ENCODE results near the gene TMEM86B.

TMEM86B gene

GRCh38 chr19:55241935-55242464 is 13.4 kb upstream of the TMEM86B start:
- Histone ChIP-seq H3K4me1 (ENCODE audit: control insufficient read depth in 1 of 2, insufficient read depth in 2 of 2, low read length in 2 of 2) (no peaks in the 10 kb centered on the region), H3K36me3 (ENCODE audit: control insufficient read depth in 1 of 2, insufficient read depth in 2 of 2, low read length in 2 of 2) (peaks cover 62 to 93% of the 10 kb centered on the region in 2 donors), H3K4me3 (ENCODE audit: low read depth in 1 of 2, low read length in 2 of 2) (no peak overlapping the region), H3K9me3 (ENCODE audit: control insufficient read depth in 1 of 2, low read length in 2 of 2) (no peaks in the 10 kb centered on the region), H3K27me3 (ENCODE audit: control insufficient read depth in 1 of 2, insufficient read depth in 2 of 2, low read length in 2 of 2) (no peaks in the 10 kb centered on the region), H3K27ac (ENCODE audit: low read depth, low read length) (no peak overlapping the region), H3K9ac (ENCODE audit: low read depth in 1 of 2, low read length in 2 of 2) (no peak overlapping the region)

GRCh38 chr19:55241143-55241934 is 12.8 kb upstream of the TMEM86B start:
- Histone ChIP-seq H3K4me3 (ENCODE audit: low read depth in 1 of 2, low read length in 2 of 2) (no peak overlapping the region), H3K4me1 (ENCODE audit: control insufficient read depth in 1 of 2, insufficient read depth in 2 of 2, low read length in 2 of 2) (no peaks in the 10 kb centered on the region), H3K9me3 (ENCODE audit: control insufficient read depth in 1 of 2, low read length in 2 of 2) (no peaks in the 10 kb centered on the region), H3K27me3 (ENCODE audit: control insufficient read depth in 1 of 2, insufficient read depth in 2 of 2, low read length in 2 of 2) (no peaks in the 10 kb centered on the region), H3K36me3 (ENCODE audit: control insufficient read depth in 1 of 2, insufficient read depth in 2 of 2, low read length in 2 of 2) (peaks cover 63 to 93% of the 10 kb centered on the region in 2 donors), H3K27ac (ENCODE audit: low read depth, low read length) (no peak overlapping the region), H3K9ac (ENCODE audit: low read depth in 1 of 2, low read length in 2 of 2) (no peak overlapping the region)

- H3K4me1 ChIP-seq (ENCODE audit: control insufficient read depth in 1 of 2, insufficient read depth in 2 of 2, low read length in 2 of 2) = no peaks in the 10 kb centered on the region
- no peaks in the 10 kb centered on the region for H3K9me3 ChIP-seq (ENCODE audit: control insufficient read depth in 1 of 2, low read length in 2 of 2)
- no peak overlapping the region for H3K27ac ChIP-seq (ENCODE audit: low read depth, low read length)
- no peak overlapping the region for H3K9ac ChIP-seq (ENCODE audit: low read depth in 1 of 2, low read length in 2 of 2)
- no peak overlapping the region for H3K4me3 ChIP-seq (ENCODE audit: low read depth in 1 of 2, low read length in 2 of 2)
- no peaks in the 10 kb centered on the region for H3K27me3 ChIP-seq (ENCODE audit: control insufficient read depth in 1 of 2, insufficient read depth in 2 of 2, low read length in 2 of 2)
- H3K36me3 ChIP-seq (ENCODE audit: control insufficient read depth in 1 of 2, insufficient read depth in 2 of 2, low read length in 2 of 2) = peaks cover 62 to 94% of the 10 kb centered on the region in 2 donors
Observed at GRCh38 chr19:55240713-55241020, 12.1 kb upstream of the TMEM86B start.

GRCh38 chr19:55239004-55239403 is 10.4 kb upstream of the TMEM86B start:
- Histone ChIP-seq H3K27ac (ENCODE audit: low read depth, low read length) (no peak overlapping the region), H3K27me3 (ENCODE audit: control insufficient read depth in 1 of 2, insufficient read depth in 2 of 2, low read length in 2 of 2) (no peaks in the 10 kb centered on the region), H3K9me3 (ENCODE audit: control insufficient read depth in 1 of 2, low read length in 2 of 2) (no peaks in the 10 kb centered on the region), H3K4me3 (ENCODE audit: low read depth in 1 of 2, low read length in 2 of 2) (no peak overlapping the region), H3K9ac (ENCODE audit: low read depth in 1 of 2, low read length in 2 of 2) (no peak overlapping the region), H3K4me1 (ENCODE audit: control insufficient read depth in 1 of 2, insufficient read depth in 2 of 2, low read length in 2 of 2) (no peaks in the 10 kb centered on the region), H3K36me3 (ENCODE audit: control insufficient read depth in 1 of 2, insufficient read depth in 2 of 2, low read length in 2 of 2) (peaks cover 66 to 87% of the 10 kb centered on the region in 2 donors)

- Histone ChIP-seq H3K27ac (ENCODE audit: low read depth, low read length) (no peak overlapping the region), H3K9ac (ENCODE audit: low read depth in 1 of 2, low read length in 2 of 2) (no peak overlapping the region), H3K27me3 (ENCODE audit: control insufficient read depth in 1 of 2, insufficient read depth in 2 of 2, low read length in 2 of 2) (no peaks in the 10 kb centered on the region), H3K4me3 (ENCODE audit: low read depth in 1 of 2, low read length in 2 of 2) (no peak overlapping the region), H3K9me3 (ENCODE audit: control insufficient read depth in 1 of 2, low read length in 2 of 2) (no peaks in the 10 kb centered on the region), H3K36me3 (ENCODE audit: control insufficient read depth in 1 of 2, insufficient read depth in 2 of 2, low read length in 2 of 2) (peaks cover 67 to 82% of the 10 kb centered on the region in 2 donors), H3K4me1 (ENCODE audit: control insufficient read depth in 1 of 2, insufficient read depth in 2 of 2, low read length in 2 of 2) (no peaks in the 10 kb centered on the region)
Observed at GRCh38 chr19:55238030-55238429, 9.5 kb upstream of the TMEM86B start.

- H3K9ac ChIP-seq (ENCODE audit: low read depth in 1 of 2, low read length in 2 of 2) = no peak overlapping the region
- H3K9me3 ChIP-seq (ENCODE audit: control insufficient read depth in 1 of 2, low read length in 2 of 2) = no peaks in the 10 kb centered on the region
- H3K36me3 ChIP-seq (ENCODE audit: control insufficient read depth in 1 of 2, insufficient read depth in 2 of 2, low read length in 2 of 2) = peaks cover 40 to 81% of the 10 kb centered on the region in 2 donors
- no peak overlapping the region for H3K4me3 ChIP-seq (ENCODE audit: low read depth in 1 of 2, low read length in 2 of 2)
- H3K4me1 ChIP-seq (ENCODE audit: control insufficient read depth in 1 of 2, insufficient read depth in 2 of 2, low read length in 2 of 2) = peaks cover 12 to 15% of the 10 kb centered on the region in 2 donors
- H3K27ac ChIP-seq (ENCODE audit: low read depth, low read length) = no peak overlapping the region
- H3K27me3 ChIP-seq (ENCODE audit: control insufficient read depth in 1 of 2, insufficient read depth in 2 of 2, low read length in 2 of 2) = no peaks in the 10 kb centered on the region
Observed at GRCh38 chr19:55232986-55233385, 4.4 kb upstream of the TMEM86B start.

GRCh38 chr19:55232286-55232602 is 3.7 kb upstream of the TMEM86B start:
- no peak overlapping the region for H3K4me3 ChIP-seq (ENCODE audit: low read depth in 1 of 2, low read length in 2 of 2)
- H3K27me3 ChIP-seq (ENCODE audit: control insufficient read depth in 1 of 2, insufficient read depth in 2 of 2, low read length in 2 of 2) = no peaks in the 10 kb centered on the region
- peaks cover 33 to 81% of the 10 kb centered on the region in 2 donors for H3K36me3 ChIP-seq (ENCODE audit: control insufficient read depth in 1 of 2, insufficient read depth in 2 of 2, low read length in 2 of 2)
- no peak overlapping the region for H3K9ac ChIP-seq (ENCODE audit: low read depth in 1 of 2, low read length in 2 of 2)
- no peak overlapping the region for H3K27ac ChIP-seq (ENCODE audit: low read depth, low read length)
- H3K4me1 ChIP-seq (ENCODE audit: control insufficient read depth in 1 of 2, insufficient read depth in 2 of 2, low read length in 2 of 2) = peaks cover 13 to 19% of the 10 kb centered on the region in 2 donors
- H3K9me3 ChIP-seq (ENCODE audit: control insufficient read depth in 1 of 2, low read length in 2 of 2) = no peaks in the 10 kb centered on the region

GRCh38 chr19:55231391-55232285 is 3.1 kb upstream of the TMEM86B start:
- Histone ChIP-seq H3K36me3 (ENCODE audit: control insufficient read depth in 1 of 2, insufficient read depth in 2 of 2, low read length in 2 of 2) (peaks cover 27 to 81% of the 10 kb centered on the region in 2 donors), H3K9me3 (ENCODE audit: control insufficient read depth in 1 of 2, low read length in 2 of 2) (no peaks in the 10 kb centered on the region), H3K27me3 (ENCODE audit: control insufficient read depth in 1 of 2, insufficient read depth in 2 of 2, low read length in 2 of 2) (no peaks in the 10 kb centered on the region), H3K4me3 (ENCODE audit: low read depth in 1 of 2, low read length in 2 of 2) (no peak overlapping the region), H3K9ac (ENCODE audit: low read depth in 1 of 2, low read length in 2 of 2) (no peak overlapping the region), H3K4me1 (ENCODE audit: control insufficient read depth in 1 of 2, insufficient read depth in 2 of 2, low read length in 2 of 2) (peaks cover 13 to 19% of the 10 kb centered on the region in 2 donors), H3K27ac (ENCODE audit: low read depth, low read length) (no peak overlapping the region)

- no peak overlapping the region for H3K9ac ChIP-seq (ENCODE audit: low read depth in 1 of 2, low read length in 2 of 2)
- peaks cover 21 to 77% of the 10 kb centered on the region in 2 donors for H3K36me3 ChIP-seq (ENCODE audit: control insufficient read depth in 1 of 2, insufficient read depth in 2 of 2, low read length in 2 of 2)
- H3K9me3 ChIP-seq (ENCODE audit: control insufficient read depth in 1 of 2, low read length in 2 of 2) = no peaks in the 10 kb centered on the region
- no peaks in the 10 kb centered on the region for H3K27me3 ChIP-seq (ENCODE audit: control insufficient read depth in 1 of 2, insufficient read depth in 2 of 2, low read length in 2 of 2)
- H3K4me3 ChIP-seq (ENCODE audit: low read depth in 1 of 2, low read length in 2 of 2) = no peak overlapping the region
- no peak overlapping the region for H3K27ac ChIP-seq (ENCODE audit: low read depth, low read length)
- H3K4me1 ChIP-seq (ENCODE audit: control insufficient read depth in 1 of 2, insufficient read depth in 2 of 2, low read length in 2 of 2) = peaks cover 13 to 19% of the 10 kb centered on the region in 2 donors
Observed at GRCh38 chr19:55230780-55231179, 2.2 kb upstream of the TMEM86B start.

GRCh38 chr19:55230329-55230728 is 1.8 kb upstream of the TMEM86B start:
- Histone ChIP-seq H3K9ac (ENCODE audit: low read depth in 1 of 2, low read length in 2 of 2) (no peak overlapping the region), H3K4me3 (ENCODE audit: low read depth in 1 of 2, low read length in 2 of 2) (no peak overlapping the region), H3K27me3 (ENCODE audit: control insufficient read depth in 1 of 2, insufficient read depth in 2 of 2, low read length in 2 of 2) (no peaks in the 10 kb centered on the region), H3K9me3 (ENCODE audit: control insufficient read depth in 1 of 2, low read length in 2 of 2) (no peaks in the 10 kb centered on the region), H3K36me3 (ENCODE audit: control insufficient read depth in 1 of 2, insufficient read depth in 2 of 2, low read length in 2 of 2) (peaks cover 21 to 80% of the 10 kb centered on the region in 2 donors), H3K27ac (ENCODE audit: low read depth, low read length) (no peak overlapping the region), H3K4me1 (ENCODE audit: control insufficient read depth in 1 of 2, insufficient read depth in 2 of 2, low read length in 2 of 2) (peaks cover 13 to 19% of the 10 kb centered on the region in 2 donors)
